CD14-positive monocyte (primary cell): ENCODE results near the gene EDA. TPM values are rescaled to one million over a fixed set of nuclear protein-coding genes. Genes with fewer than 3 reads are reported as not detected.

ENCODE experiments used
- DNase-seq, 3 donors: peaks; one replicate each; pipeline ENCODE4 v3.0.0-alpha.2; 2011 to 2022
- H2AFZ ChIP-seq: 2 replicates; pipeline ENCODE4 v1.6.0; 2012; ENCODE audit warnings: mild to moderate bottlenecking, low read depth, low read length, inconsistent platforms; ENCODE audit not compliant: insufficient read depth, poor library complexity, severe bottlenecking
- H3K27ac ChIP-seq, 2 donors: 1 replicate in 1 of 2; 2 replicates in 1 of 2; pipeline ENCODE4 v1.5.1; 2012 to 2013; ENCODE audit warnings: low read length in 2 of 2, control low read depth in 1 of 2, inconsistent platforms in 1 of 2, low read depth in 1 of 2, mild to moderate bottlenecking in 1 of 2
- H3K27me3 ChIP-seq, 2 donors: one replicate each; pipeline versions ENCODE4 v1.6.0 to v1.6.1; 2011 to 2013; ENCODE audit warnings: low read length in 2 of 2; ENCODE audit not compliant: control insufficient read depth in 2 of 2, insufficient read depth in 2 of 2
- H3K36me3 ChIP-seq, 2 donors: replicated peaks in 1 of 2; 1 replicate in 1 of 2; 2 replicates in 1 of 2; pipeline versions ENCODE4 v1.5.1 to v1.6.1; 2012 to 2013; ENCODE audit warnings: low read length in 2 of 2, control low read depth in 1 of 2, inconsistent platforms in 1 of 2, mild to moderate bottlenecking in 1 of 2; ENCODE audit not compliant: insufficient read depth in 2 of 2, control insufficient read depth in 1 of 2
- H3K4me1 ChIP-seq, 2 donors: 1 replicate in 1 of 2; 2 replicates in 1 of 2; pipeline versions ENCODE4 v1.5.1 to v1.6.1; 2012 to 2013; ENCODE audit warnings: low read length in 2 of 2, control low read depth in 1 of 2, inconsistent platforms in 1 of 2, mild to moderate bottlenecking in 1 of 2, moderate library complexity in 1 of 2; ENCODE audit not compliant: insufficient read depth in 2 of 2, control insufficient read depth in 1 of 2
- H3K4me2 ChIP-seq: replicated peaks from 2 replicates; pipeline ENCODE3; 2012; ENCODE audit warnings: low read length, moderate library complexity, mild to moderate bottlenecking; ENCODE audit not compliant: poor library complexity, severe bottlenecking; ENCODE audit errors: extremely low read depth
- H3K4me3 ChIP-seq, 3 experiments: fragments of 200-600 bp in 1 of 3; sonication (generic) in 1 of 3; replicated peaks in 1 of 3; 1 replicate in 2 of 3; 2 replicates in 1 of 3; pipeline ENCODE4 v1.5.1; 2011 to 2013; ENCODE audit warnings: low read length in 3 of 3, mild to moderate bottlenecking in 3 of 3, control low read depth in 2 of 3, low read depth in 2 of 3, inconsistent platforms in 1 of 3, moderate library complexity in 1 of 3
- H3K79me2 ChIP-seq: 2 replicates; pipeline ENCODE4 v1.6.0; 2012; ENCODE audit warnings: mild to moderate bottlenecking, control low read depth, inconsistent platforms, low read length, moderate library complexity; ENCODE audit not compliant: insufficient read depth
- H3K9ac ChIP-seq: 2 replicates; pipeline ENCODE4 v1.6.0; 2017; ENCODE audit warnings: low read length, mild to moderate bottlenecking; ENCODE audit not compliant: insufficient read depth, poor library complexity, severe bottlenecking
- H3K9me3 ChIP-seq, 2 donors: replicated peaks in 1 of 2; 1 replicate in 1 of 2; 2 replicates in 1 of 2; pipeline versions ENCODE4 v1.5.1 to v1.6.1; 2012 to 2013; ENCODE audit warnings: low read length in 2 of 2, control low read depth in 1 of 2; ENCODE audit not compliant: control insufficient read depth in 1 of 2, insufficient read depth in 1 of 2
- H4K20me1 ChIP-seq: 2 replicates; pipeline ENCODE4 v1.6.0; 2012; ENCODE audit warnings: mild to moderate bottlenecking, low read length, control low read depth, moderate library complexity; ENCODE audit not compliant: insufficient read depth
- H3K27ac Mint-ChIP-seq, 7 donors: one replicate each; pipeline ENCODE4 v1.8.0; 2020; ENCODE audit warnings: mild to moderate bottlenecking in 7 of 7, mixed read lengths in 7 of 7, moderate library complexity in 6 of 7, inconsistent platforms in 2 of 7
- H3K27me3 Mint-ChIP-seq, 3 donors: one replicate each; pipeline ENCODE4 v1.8.0; 2021 to 2022; ENCODE audit warnings: low read depth in 3 of 3, mild to moderate bottlenecking in 3 of 3, mixed read lengths in 3 of 3, moderate library complexity in 3 of 3, inconsistent platforms in 1 of 3
- H3K36me3 Mint-ChIP-seq, 2 donors: one replicate each; pipeline ENCODE4 v1.8.0; 2020; ENCODE audit warnings: mixed read lengths in 2 of 2, inconsistent platforms in 1 of 2, mild to moderate bottlenecking in 1 of 2
- H3K4me1 Mint-ChIP-seq: one replicate; pipeline ENCODE4 v1.8.0; 2020; ENCODE audit warnings: mild to moderate bottlenecking, mixed read lengths
- H3K4me3 Mint-ChIP-seq, 2 donors: one replicate each; pipeline ENCODE4 v1.8.0; 2020; ENCODE audit warnings: mild to moderate bottlenecking in 2 of 2, mixed read lengths in 2 of 2, moderate library complexity in 1 of 2
- H3K9me3 Mint-ChIP-seq, 7 donors: one replicate each; pipeline ENCODE4 v1.8.0; 2020 to 2022; ENCODE audit warnings: mixed read lengths in 7 of 7, mild to moderate bottlenecking in 6 of 7, moderate library complexity in 6 of 7, inconsistent platforms in 2 of 7
- WGBS: methylation state at CpG from one replicate; pipeline ENCODE4 v1.1.5; 2013; ENCODE audit warnings: missing lambda C conversion rate; ENCODE audit not compliant: insufficient coverage; 5-methylcytosine and 5-hydroxymethylcytosine counted together
- intact Hi-C, 2 donors: fragments of 100-400 bp; cut with micrococcal nuclease; formaldehyde crosslinking; loops; one replicate each; pipeline versions ENCODE4 v1.15.0 to v1.15.1; 2023
- polyA minus RNA-seq: library from RNA; depleted of rRNA, polyadenylated mRNA; stranded (reverse); fragments of >200 nt; gene quantifications from 2 replicates; pipeline ENCODE4 v1.2.3, GENCODE V29; 2012
- polyA plus RNA-seq, 3 donors: library from polyadenylated mRNA; depleted of rRNA in 1 of 3; unstranded in 2 of 3; stranded (reverse) in 1 of 3; fragments of 300-500 nt in 2 of 3; fragments of >200 nt in 1 of 3; fragmentation: Illumina TruSeq in 2 of 3; gene quantifications; 1 replicate in 2 of 3; 2 replicates in 1 of 3; pipeline ENCODE4 v1.2.3, GENCODE V29; 2012 to 2021
- total RNA-seq, 12 experiments: library from RNA in 1 of 12; stranded (reverse) in 1 of 12; fragments of 120-200 nt in 1 of 12; gene quantifications; one replicate each; pipeline ENCODE4 v1.2.4 and lab custom pipeline; 2013 to 2026; ENCODE audit warnings: mixed read lengths in 6 of 12, inconsistent platforms in 1 of 12
- TF ChIP-seq, protein P1 (sequence below): fragments of 200-600 bp; IDR thresholded peaks from one replicate; pipeline ENCODE4 v1.8.0; 2022; ENCODE audit warnings: antibody characterized with exemption, mild to moderate bottlenecking

EDA gene
- 0.29 TPM for total RNA-seq (2013)
- under 1 TPM in 2 of 3 donors, not detected in 1; 0.11 to 0.31 TPM for polyA plus RNA-seq
- 0.32 and 0.42 TPM in 2 replicates for polyA minus RNA-seq
- 0 to 1.0 (median 0.23) reads per million in 11 experiments for total RNA-seq (lab: John Stamatoyannopoulos, UW)

DNA sequence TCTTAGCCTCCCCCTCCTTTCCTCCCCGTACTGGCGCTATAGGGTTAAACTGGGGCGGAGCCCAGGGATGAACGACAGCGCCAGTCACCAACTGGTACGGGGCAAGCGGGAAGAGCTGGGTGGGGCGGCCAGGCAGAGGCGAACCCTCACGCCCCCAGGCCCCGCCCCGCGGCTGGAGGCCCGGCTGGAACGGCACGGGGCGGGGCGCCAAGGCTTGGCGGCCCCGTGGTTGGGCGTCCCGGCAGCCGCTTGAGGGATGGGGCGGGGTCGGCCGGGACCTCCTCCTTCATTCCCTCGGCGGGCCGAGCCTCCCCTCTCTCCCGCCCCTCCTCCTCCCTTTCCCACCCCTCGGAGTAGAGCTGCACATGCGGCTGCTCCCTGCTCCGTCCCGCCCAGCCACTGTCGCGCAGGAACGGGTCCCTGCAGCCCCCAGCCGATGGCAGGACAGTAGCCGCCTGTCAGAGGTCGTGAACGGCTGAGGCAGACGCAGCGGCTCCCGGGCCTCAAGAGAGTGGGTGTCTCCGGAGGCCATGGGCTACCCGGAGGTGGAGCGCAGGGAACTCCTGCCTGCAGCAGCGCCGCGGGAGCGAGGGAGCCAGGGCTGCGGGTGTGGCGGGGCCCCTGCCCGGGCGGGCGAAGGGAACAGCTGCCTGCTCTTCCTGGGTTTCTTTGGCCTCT is at the start of gene EDA:
Gene EDA, plus strand, starts transcription at position 335 of the 678 bp plus-strand sequence.
- Histone ChIP-seq H3K4me2 (peak within 1 kb of the TSS; percentile 75), H3K79me2 (no peaks in the 10 kb centered on the region), H3K4me3 (peak within 1 kb of the TSS; percentile 29 to 62 (median 29)), H3K9me3 (no peaks in the 10 kb centered on the region), H3K4me1 (peaks cover 3 to 9% of the 10 kb centered on the region in 2 donors), H3K9ac (no peak within 1 kb of the TSS), H3K27ac (no peak within 1 kb of the TSS), H2AFZ (peak within 1 kb of the TSS; percentile 66), H4K20me1 (no peaks in the 10 kb centered on the region), H3K36me3 (no peaks in the 10 kb centered on the region), H3K27me3 (peaks cover 11 to 34% of the 10 kb centered on the region in 2 donors)
- WGBS, result 0% methylated on average over 24 of the region's 56 CpGs
- peak within 1 kb of the TSS; percentile 67 to 89 for H3K4me3 Mint-ChIP-seq
- H3K9me3 Mint-ChIP-seq, result peaks cover 0 to 10% (median 0%) of the 10 kb centered on the region in 7 donors
- H3K27me3 Mint-ChIP-seq, result peaks cover 22 to 35% (median 32%) of the 10 kb centered on the region in 3 donors
- DNase-seq, result peak; percentile 8 to 19 (median 16)
- H3K27ac Mint-ChIP-seq, result peak within 1 kb of the TSS in 1 of 7 donors; percentile 23
- peaks cover 9% of the 10 kb centered on the region for H3K4me1 Mint-ChIP-seq
- intact Hi-C loops, result no loop called here
- H3K36me3 Mint-ChIP-seq, result no peaks in the 10 kb centered on the region
- TF ChIP-seq, protein P1, sequence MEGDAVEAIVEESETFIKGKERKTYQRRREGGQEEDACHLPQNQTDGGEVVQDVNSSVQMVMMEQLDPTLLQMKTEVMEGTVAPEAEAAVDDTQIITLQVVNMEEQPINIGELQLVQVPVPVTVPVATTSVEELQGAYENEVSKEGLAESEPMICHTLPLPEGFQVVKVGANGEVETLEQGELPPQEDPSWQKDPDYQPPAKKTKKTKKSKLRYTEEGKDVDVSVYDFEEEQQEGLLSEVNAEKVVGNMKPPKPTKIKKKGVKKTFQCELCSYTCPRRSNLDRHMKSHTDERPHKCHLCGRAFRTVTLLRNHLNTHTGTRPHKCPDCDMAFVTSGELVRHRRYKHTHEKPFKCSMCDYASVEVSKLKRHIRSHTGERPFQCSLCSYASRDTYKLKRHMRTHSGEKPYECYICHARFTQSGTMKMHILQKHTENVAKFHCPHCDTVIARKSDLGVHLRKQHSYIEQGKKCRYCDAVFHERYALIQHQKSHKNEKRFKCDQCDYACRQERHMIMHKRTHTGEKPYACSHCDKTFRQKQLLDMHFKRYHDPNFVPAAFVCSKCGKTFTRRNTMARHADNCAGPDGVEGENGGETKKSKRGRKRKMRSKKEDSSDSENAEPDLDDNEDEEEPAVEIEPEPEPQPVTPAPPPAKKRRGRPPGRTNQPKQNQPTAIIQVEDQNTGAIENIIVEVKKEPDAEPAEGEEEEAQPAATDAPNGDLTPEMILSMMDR, result no peak

DNA sequence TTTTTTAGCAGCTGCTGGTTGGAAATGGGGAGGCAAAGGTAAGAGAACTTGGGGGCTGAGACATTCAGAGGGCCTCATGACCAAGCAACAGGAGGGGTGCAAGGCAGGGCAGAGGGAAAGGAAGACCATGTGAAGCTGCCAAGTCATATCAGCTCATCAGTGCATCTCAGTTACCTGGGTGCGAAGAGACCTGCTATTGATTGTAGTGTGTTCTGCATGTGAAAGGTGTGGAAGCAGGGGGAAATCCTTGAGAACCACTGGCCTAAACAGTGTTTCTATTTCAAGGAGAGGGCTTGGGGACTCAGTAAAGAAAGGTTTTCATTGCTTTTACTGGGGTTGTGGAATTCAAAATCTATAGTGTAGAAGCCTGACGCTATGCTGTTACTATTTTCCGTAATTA is 47.1 kb upstream of the EDA start:
- H3K9me3 Mint-ChIP-seq, result peaks cover 0 to 3% (median 0%) of the 10 kb centered on the region in 7 donors
- no peak for DNase-seq
- H3K27ac Mint-ChIP-seq, result peak overlapping the region in 1 of 7 donors; percentile 39
- Histone ChIP-seq H3K4me2 (no peak overlapping the region), H3K27ac (no peak overlapping the region), H3K9me3 (no peaks in the 10 kb centered on the region), H3K4me1 (no peaks in the 10 kb centered on the region), H3K4me3 (no peak overlapping the region), H3K79me2 (no peaks in the 10 kb centered on the region), H3K9ac (no peak overlapping the region), H2AFZ (no peak overlapping the region), H3K36me3 (no peaks in the 10 kb centered on the region), H3K27me3 (no peaks in the 10 kb centered on the region), H4K20me1 (no peaks in the 10 kb centered on the region)
- intact Hi-C loops, result no loop called here
- TF ChIP-seq, protein P1, result no peak
- no peaks in the 10 kb centered on the region for H3K36me3 Mint-ChIP-seq
- WGBS, result no CpG with 5 or more reads among the region's 3 CpGs
- H3K27me3 Mint-ChIP-seq, result peaks cover 0 to 2% (median 0%) of the 10 kb centered on the region in 3 donors
- no peaks in the 10 kb centered on the region for H3K4me1 Mint-ChIP-seq
- H3K4me3 Mint-ChIP-seq, result no peak overlapping the region
